Kidney (tissue), 14 donors: ENCODE measurements around the gene NKX2-8. TPM values are rescaled to one million over a fixed set of nuclear protein-coding genes. Genes with fewer than 3 reads are reported as not detected.

ENCODE experiments used
- DNase-seq, 5 donors: peaks; one replicate each; pipeline ENCODE4 v3.0.0-alpha.2; 2013 to 2020
- FAIRE-seq: peaks from 2 replicates; lab custom pipeline; 2012; peaks lifted over from hg19 to GRCh38; lab: Jason Lieb, UNC
- H3K27ac ChIP-seq, 2 donors: one replicate each; pipeline ENCODE4 v1.7.0; 2013; ENCODE audit warnings: low read depth in 2 of 2, low read length in 2 of 2, inconsistent platforms in 1 of 2
- H3K27me3 ChIP-seq: one replicate; pipeline ENCODE4 v1.7.1; 2013; ENCODE audit warnings: low read length, inconsistent platforms; ENCODE audit not compliant: control insufficient read depth, insufficient read depth
- H3K36me3 ChIP-seq, 3 donors: one replicate each; pipeline versions ENCODE4 v1.7.0 to v1.7.1; 2013; ENCODE audit warnings: low read length in 3 of 3, control low read depth in 1 of 3, inconsistent platforms in 1 of 3; ENCODE audit not compliant: insufficient read depth in 3 of 3, control insufficient read depth in 2 of 3
- H3K4me1 ChIP-seq, 3 donors: one replicate each; pipeline versions ENCODE4 v1.7.0 to v1.7.1; 2013; ENCODE audit warnings: low read length in 3 of 3, inconsistent platforms in 1 of 3, low read depth in 1 of 3; ENCODE audit not compliant: control insufficient read depth in 2 of 3, insufficient read depth in 2 of 3
- H3K4me3 ChIP-seq, 3 donors: one replicate each; pipeline versions ENCODE4 v1.7.0 to v1.8.1; 2013; ENCODE audit warnings: low read length in 3 of 3, control low read depth in 1 of 3, inconsistent platforms in 1 of 3
- H3K9ac ChIP-seq, 3 donors: one replicate each; pipeline versions ENCODE4 v1.7.0 to v1.7.1; 2013; ENCODE audit warnings: low read length in 3 of 3, control low read depth in 1 of 3, inconsistent platforms in 1 of 3
- H3K9me3 ChIP-seq, 3 donors: one replicate each; pipeline versions ENCODE4 v1.7.0 to v1.7.1; 2013; ENCODE audit warnings: low read length in 3 of 3, control low read depth in 1 of 3, inconsistent platforms in 1 of 3; ENCODE audit not compliant: control insufficient read depth in 2 of 3, insufficient read depth in 1 of 3
- CTCF ChIP-seq: IDR thresholded peaks from 3 replicates; pipeline ENCODE4 v1.5.1; 2012; ENCODE audit warnings: mild to moderate bottlenecking, moderate library complexity, borderline replicate concordance; ENCODE audit not compliant: insufficient read depth; ENCODE audit errors: extremely low read depth
- intact Hi-C: fragments of 100-400 bp; cut with DNase I; formaldehyde crosslinking; loops from one replicate; pipeline ENCODE4 v1.11.1; 2022
- polyA plus RNA-seq: library from polyadenylated mRNA; stranded (reverse); fragments of 350-450 nt; fragmentation: Illumina TruSeq; extraction: RNeasy Lipid Tissue Mini Kit (QIAGEN cat#74804); gene quantifications from one replicate; pipeline ENCODE4 v1.2.3, GENCODE V29; 2014; ENCODE audit warnings: low read depth, low replicate concordance; ENCODE audit not compliant: insufficient read depth
- total RNA-seq: library from RNA; stranded (reverse); fragmentation: NEBNext Ultra II Directional; extraction: Animal tissue kit (Norgen Biotek cat#: 25700); gene quantifications from one replicate; pipeline ENCODE4 v1.2.1, GENCODE V29; 2021
- donor health status: control.
- donor health status: control.
- donor health status: control.
- donor health status: control.
- donor health status: control.
- donor health status: DM: yes; HTN: yes; CAD: no.
- donor health status: Normal renal cell carcinoma (clear cell type).

The NKX2-8 gene
- total and polyA plus RNA-seq, 2 donors from 2014 or later = not detected

- H3K4me3 ChIP-seq = no peak overlapping the region
- H3K9me3 ChIP-seq = peaks cover 0 to 2% (median 2%) of the 10 kb centered on the region in 3 donors
- no peaks in the 10 kb centered on the region for H3K27me3 ChIP-seq
- DNase-seq = no peak
- intact Hi-C loops = no loop called here
- no peak overlapping the region for H3K27ac ChIP-seq
- TF ChIP-seq CTCF = no peak
- H3K9ac ChIP-seq = no peak overlapping the region
- no peaks in the 10 kb centered on the region for H3K36me3 ChIP-seq
- no peak for FAIRE-seq
- no peaks in the 10 kb centered on the region for H3K4me1 ChIP-seq
Observed at GRCh38 chr14:36618641-36619040, 36.2 kb upstream of the NKX2-8 start.

GRCh38 chr14:36617824-36618223, 35.4 kb upstream of the NKX2-8 start:
- no peaks in the 10 kb centered on the region for H3K27me3 ChIP-seq
- FAIRE-seq = no peak
- intact Hi-C loops = no loop called here
- no peak for TF ChIP-seq CTCF
- H3K27ac ChIP-seq = no peak overlapping the region
- H3K4me3 ChIP-seq = no peak overlapping the region
- DNase-seq = no peak
- H3K36me3 ChIP-seq = no peaks in the 10 kb centered on the region
- no peaks in the 10 kb centered on the region for H3K4me1 ChIP-seq
- H3K9ac ChIP-seq = no peak overlapping the region
- peaks cover 0 to 2% (median 2%) of the 10 kb centered on the region in 3 donors for H3K9me3 ChIP-seq

- FAIRE-seq (no peak), DNase-seq (peak in 1 of 5 donors; percentile 21)
- intact Hi-C loops = no loop called here
Observed at GRCh38 chr14:36605506-36605857, 23.1 kb upstream of the NKX2-8 start.

More at GRCh38 chr14:36605506-36605857, 23.1 kb upstream of the NKX2-8 start:
- Histone ChIP-seq H3K27me3 (no peaks in the 10 kb centered on the region), H3K27ac (no peak overlapping the region), H3K4me3 (no peak overlapping the region), H3K36me3 (no peaks in the 10 kb centered on the region), H3K9me3 (no peaks in the 10 kb centered on the region), H3K4me1 (no peaks in the 10 kb centered on the region), H3K9ac (no peak overlapping the region)
- no peak for TF ChIP-seq CTCF
